ACHN (cell line): ENCODE results near the gene AFP.

Experiments
- DNase-seq: peaks from one replicate; pipeline ENCODE4 v3.0.0-alpha.2; 2015
- in situ Hi-C: cut with HindIII; loops from 2 replicates; pipeline ENCODE4 v1.10.0; 2017; ENCODE audit warnings: low sequenced_read_pairs, low pct_ligation_motif_present, low pct_unique_long_range_greater_than_20kb

AFP gene

GRCh38 chr4:73411731-73412414, 24.1 kb upstream of the AFP start:
- in situ Hi-C loops: no loop called here
- no peak for DNase-seq

- DNase-seq: no peak
Observed at GRCh38 chr4:73413294-73413755, 22.7 kb upstream of the AFP start.

GRCh38 chr4:73414936-73415271, 21.1 kb upstream of the AFP start:
- DNase-seq: no peak
- in situ Hi-C loops: no loop called here

More at GRCh38 chr4:73413294-73413755, 22.7 kb upstream of the AFP start:
- in situ Hi-C loops: no loop called here

- in situ Hi-C loops: no loop called here
Observed at GRCh38 chr4:73415807-73416238, 20.2 kb upstream of the AFP start.

GRCh38 chr4:73416423-73417087, 19.5 kb upstream of the AFP start:
- no peak for DNase-seq
- in situ Hi-C loops: no loop called here

More at GRCh38 chr4:73415807-73416238, 20.2 kb upstream of the AFP start:
- no peak for DNase-seq

GRCh38 chr4:73417342-73417741, 18.7 kb upstream of the AFP start:
- in situ Hi-C loops: no loop called here

GRCh38 chr4:73417973-73418372, 18.0 kb upstream of the AFP start:
- peak; percentile 8 for DNase-seq
- in situ Hi-C loops: no loop called here

More at GRCh38 chr4:73417342-73417741, 18.7 kb upstream of the AFP start:
- no peak for DNase-seq

GRCh38 chr4:73418677-73419076, 17.3 kb upstream of the AFP start:
- in situ Hi-C loops: no loop called here
- DNase-seq: no peak

- in situ Hi-C loops: no loop called here
- DNase-seq: no peak
Observed at GRCh38 chr4:73419106-73420038, 16.6 kb upstream of the AFP start.

- no peak for DNase-seq
- in situ Hi-C loops: no loop called here
Observed at GRCh38 chr4:73420615-73421014, 15.4 kb upstream of the AFP start.

- no peak for DNase-seq
- in situ Hi-C loops: no loop called here
Observed at GRCh38 chr4:73421708-73422457, 14.1 kb upstream of the AFP start.

GRCh38 chr4:73422458-73422752, 13.6 kb upstream of the AFP start:
- DNase-seq: no peak
- in situ Hi-C loops: no loop called here

GRCh38 chr4:73423184-73423583, 12.8 kb upstream of the AFP start:
- in situ Hi-C loops: no loop called here
- no peak for DNase-seq

GRCh38 chr4:73426666-73427065, 9.4 kb upstream of the AFP start:
- in situ Hi-C loops: no loop called here
- DNase-seq: no peak

GRCh38 chr4:73429118-73429517, 6.9 kb upstream of the AFP start:
- in situ Hi-C loops: no loop called here
- DNase-seq: no peak

GRCh38 chr4:73429826-73430587, 6.0 kb upstream of the AFP start:
- in situ Hi-C loops: no loop called here
- DNase-seq: no peak

- in situ Hi-C loops: no loop called here
Observed at GRCh38 chr4:73431813-73432168, 4.2 kb upstream of the AFP start.

More at GRCh38 chr4:73431813-73432168, 4.2 kb upstream of the AFP start:
- DNase-seq: no peak
